Measurements from ENCODE around the gene LRRC57. TPM values are rescaled to one million over a fixed set of nuclear protein-coding genes. Genes with fewer than 3 reads are reported as not detected.
A peak's percentile ranks its signal among the peaks of the same experiment; 100 is the strongest.

Gene LRRC57
- total RNA-seq, 1 donor from 2014 or later, result 15.0 TPM

DNA sequence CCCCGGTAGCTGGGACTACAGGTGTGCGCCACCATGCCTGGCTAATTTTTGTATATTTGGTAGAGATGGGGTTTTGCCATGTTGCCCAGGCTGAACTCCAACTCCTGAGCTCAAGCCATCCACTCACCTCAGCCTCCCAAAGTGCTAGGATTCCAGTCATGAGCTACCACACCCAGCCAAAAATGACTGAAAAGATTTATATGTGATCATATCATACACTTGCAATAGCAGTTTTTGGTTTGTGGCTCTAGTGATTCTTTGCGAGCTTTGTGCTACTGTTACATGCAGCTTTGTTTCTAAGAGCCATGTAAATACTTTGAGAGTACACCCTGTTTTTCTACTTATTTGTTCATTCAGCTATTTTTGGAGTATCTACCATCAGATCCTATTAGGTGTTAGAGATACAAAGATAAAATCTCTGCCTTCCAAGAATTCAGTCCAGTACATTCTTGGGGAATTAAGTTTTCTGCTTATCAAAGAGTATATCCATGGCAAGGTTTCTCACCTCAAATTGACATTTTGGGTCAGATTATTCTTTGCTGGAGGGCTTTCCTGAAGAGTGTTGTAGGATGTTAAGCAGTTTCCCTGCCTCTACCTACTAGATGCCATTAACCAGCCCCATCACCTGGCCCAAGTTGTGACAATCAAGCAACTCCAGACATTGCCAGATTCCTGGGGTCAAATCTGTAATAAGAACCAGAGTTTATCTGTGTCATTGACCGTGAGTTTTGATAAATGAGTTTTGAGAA lies 38.2 kb downstream of the LRRC57 start:
- H3K27ac ChIP-seq (replicated peaks), result peak overlapping the region; percentile 54
- H3K4me1 ChIP-seq, result peaks cover 45% of the 10 kb centered on the region
- no peak overlapping the region for H3K4me3 ChIP-seq
- no peaks in the 10 kb centered on the region for H3K27me3 ChIP-seq (ENCODE audit: low read depth)
- no peak for TF ChIP-seq CTCF (IDR thresholded peaks at IDR 0.05; ENCODE audit: borderline replicate concordance)
- H3K36me3 ChIP-seq, result peaks cover 25% of the 10 kb centered on the region
- no peak for DNase-seq
- intact Hi-C loops (cut with micrococcal nuclease), result no loop called here
- H3K9me3 ChIP-seq (replicated peaks), result no peaks in the 10 kb centered on the region

GRCh38 chr15:42508263-42508690 lies 40.3 kb downstream of the LRRC57 start:
- Histone ChIP-seq H3K4me3 (peak overlapping the region; percentile 17), H3K9me3 (replicated peaks) (no peaks in the 10 kb centered on the region), H3K27ac (replicated peaks) (peak overlapping the region; percentile 54), H3K4me1 (peaks cover 54% of the 10 kb centered on the region), H3K27me3 (ENCODE audit: low read depth) (no peaks in the 10 kb centered on the region), H3K36me3 (peaks cover 3% of the 10 kb centered on the region)
- intact Hi-C loops (cut with micrococcal nuclease), result no loop called here
- DNase-seq, result no peak
- peak; percentile 23 for TF ChIP-seq CTCF (IDR thresholded peaks at IDR 0.05; ENCODE audit: borderline replicate concordance)

GRCh38 chr15:42507514-42507913 lies 41.1 kb downstream of the LRRC57 start:
- Histone ChIP-seq H3K9me3 (replicated peaks) (no peaks in the 10 kb centered on the region), H3K4me3 (no peak overlapping the region), H3K27me3 (ENCODE audit: low read depth) (no peaks in the 10 kb centered on the region), H3K27ac (replicated peaks) (no peak overlapping the region), H3K36me3 (no peaks in the 10 kb centered on the region), H3K4me1 (peaks cover 59% of the 10 kb centered on the region)
- intact Hi-C loops (cut with micrococcal nuclease), result no loop called here
- TF ChIP-seq CTCF (IDR thresholded peaks at IDR 0.05; ENCODE audit: borderline replicate concordance), result no peak
- no peak for DNase-seq

DNA sequence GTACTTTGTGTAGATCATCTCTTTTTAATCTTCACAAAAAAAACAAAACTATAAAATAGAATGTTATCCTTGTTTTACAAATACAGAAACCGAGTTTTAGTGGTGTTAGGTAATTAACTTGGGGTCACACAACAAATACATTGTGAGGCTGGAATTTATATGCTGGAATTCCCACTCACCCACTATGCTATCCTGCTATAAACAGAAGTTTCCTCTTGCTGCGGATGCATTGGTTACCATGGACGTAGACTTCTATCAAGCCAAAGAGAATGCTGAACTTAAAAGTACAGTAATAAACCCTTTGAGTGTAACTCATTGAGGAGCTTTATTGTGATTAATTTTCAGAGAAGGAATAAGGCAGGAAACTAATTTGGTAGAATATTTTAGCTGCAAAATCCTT lies 44.0 kb downstream of the LRRC57 start:
- Histone ChIP-seq H3K4me3 (no peak overlapping the region), H3K36me3 (no peaks in the 10 kb centered on the region), H3K27ac (replicated peaks) (no peak overlapping the region), H3K27me3 (ENCODE audit: low read depth) (no peaks in the 10 kb centered on the region), H3K4me1 (peaks cover 65% of the 10 kb centered on the region), H3K9me3 (replicated peaks) (no peaks in the 10 kb centered on the region)
- intact Hi-C loops (cut with micrococcal nuclease), result no loop called here
- no peak for DNase-seq
- no peak for TF ChIP-seq CTCF (IDR thresholded peaks at IDR 0.05; ENCODE audit: borderline replicate concordance)

- H3K27me3 ChIP-seq (ENCODE audit: low read depth), result no peaks in the 10 kb centered on the region
- DNase-seq, result no peak
- TF ChIP-seq CTCF (IDR thresholded peaks at IDR 0.05; ENCODE audit: borderline replicate concordance), result no peak
- peaks cover 68% of the 10 kb centered on the region for H3K4me1 ChIP-seq
- no peak overlapping the region for H3K27ac ChIP-seq (replicated peaks)
- intact Hi-C loops (cut with micrococcal nuclease), result no loop called here
- H3K36me3 ChIP-seq, result no peaks in the 10 kb centered on the region
- no peak overlapping the region for H3K4me3 ChIP-seq
- no peaks in the 10 kb centered on the region for H3K9me3 ChIP-seq (replicated peaks)
These were observed 44.8 kb downstream of the LRRC57 start for GRCh38 chr15:42503825-42504224.
